ENCODE measurements around the gene MUC5AC.

Gene MUC5AC

GRCh38 chr11:1161410-1162137, 3.8 kb downstream of the MUC5AC start:
- ATAC-seq (ENCODE audit: insufficient read depth, low read depth) (no peak), DNase-seq (no peak)
- Histone ChIP-seq H3K27me3 (ENCODE audit: insufficient read depth, low read length, poor library complexity) (no peaks in the 10 kb centered on the region), H3K27ac (ENCODE audit: low read length) (no peak overlapping the region), H3K4me1 (ENCODE audit: insufficient read depth, low read length) (no peaks in the 10 kb centered on the region), H4K20me1 (ENCODE audit: insufficient read depth, low read length) (no peaks in the 10 kb centered on the region; the same call in 1 of the 2 replicates), H2AFZ (ENCODE audit: low read depth, low read length) (no peak overlapping the region), H3K4me3 (ENCODE audit: low read depth in 1 of 2, low read length in 2 of 2) (no peak overlapping the region), H3K9me3 (ENCODE audit: insufficient read depth, low read length, severe bottlenecking) (no peaks in the 10 kb centered on the region), H3K9ac (ENCODE audit: low read depth, low read length) (no peak overlapping the region), H3K36me3 (ENCODE audit: insufficient read depth, low read length) (no peaks in the 10 kb centered on the region), H3K79me2 (ENCODE audit: insufficient read depth, low read length) (no peaks in the 10 kb centered on the region), H3K4me2 (ENCODE audit: insufficient read depth, low read length) (no peak overlapping the region)
- TF ChIP-seq EZH2 (IDR thresholded peaks at IDR 0.05; ENCODE audit: borderline replicate concordance, low read depth, low read length, severe bottlenecking), result no peak
- no peak for TF ChIP-seq CTCF (IDR thresholded peaks at IDR 0.05; ENCODE audit: borderline replicate concordance, extremely low read depth, low read length, poor library complexity, severe bottlenecking)

- ATAC-seq (ENCODE audit: insufficient read depth, low read depth), result no peak
- Histone ChIP-seq H3K9me3 (ENCODE audit: insufficient read depth, low read length, severe bottlenecking) (no peaks in the 10 kb centered on the region), H3K36me3 (ENCODE audit: insufficient read depth, low read length) (no peaks in the 10 kb centered on the region), H4K20me1 (ENCODE audit: insufficient read depth, low read length) (no peaks in the 10 kb centered on the region; the same call in 1 of the 2 replicates), H3K4me1 (ENCODE audit: insufficient read depth, low read length) (no peaks in the 10 kb centered on the region), H3K27ac (ENCODE audit: low read length) (no peak overlapping the region), H2AFZ (ENCODE audit: low read depth, low read length) (no peak overlapping the region), H3K9ac (ENCODE audit: low read depth, low read length) (no peak overlapping the region), H3K79me2 (ENCODE audit: insufficient read depth, low read length) (no peaks in the 10 kb centered on the region), H3K4me2 (ENCODE audit: insufficient read depth, low read length) (no peak overlapping the region), H3K4me3 (ENCODE audit: low read depth in 1 of 2, low read length in 2 of 2) (no peak overlapping the region), H3K27me3 (ENCODE audit: insufficient read depth, low read length, poor library complexity) (no peaks in the 10 kb centered on the region)
- TF ChIP-seq CTCF (IDR thresholded peaks at IDR 0.05; ENCODE audit: borderline replicate concordance, extremely low read depth, low read length, poor library complexity, severe bottlenecking) (no peak), EZH2 (IDR thresholded peaks at IDR 0.05; ENCODE audit: borderline replicate concordance, low read depth, low read length, severe bottlenecking) (no peak)
- DNase-seq, result no peak
Measured at GRCh38 chr11:1162138-1162475, 4.4 kb downstream of the MUC5AC start.

DNA sequence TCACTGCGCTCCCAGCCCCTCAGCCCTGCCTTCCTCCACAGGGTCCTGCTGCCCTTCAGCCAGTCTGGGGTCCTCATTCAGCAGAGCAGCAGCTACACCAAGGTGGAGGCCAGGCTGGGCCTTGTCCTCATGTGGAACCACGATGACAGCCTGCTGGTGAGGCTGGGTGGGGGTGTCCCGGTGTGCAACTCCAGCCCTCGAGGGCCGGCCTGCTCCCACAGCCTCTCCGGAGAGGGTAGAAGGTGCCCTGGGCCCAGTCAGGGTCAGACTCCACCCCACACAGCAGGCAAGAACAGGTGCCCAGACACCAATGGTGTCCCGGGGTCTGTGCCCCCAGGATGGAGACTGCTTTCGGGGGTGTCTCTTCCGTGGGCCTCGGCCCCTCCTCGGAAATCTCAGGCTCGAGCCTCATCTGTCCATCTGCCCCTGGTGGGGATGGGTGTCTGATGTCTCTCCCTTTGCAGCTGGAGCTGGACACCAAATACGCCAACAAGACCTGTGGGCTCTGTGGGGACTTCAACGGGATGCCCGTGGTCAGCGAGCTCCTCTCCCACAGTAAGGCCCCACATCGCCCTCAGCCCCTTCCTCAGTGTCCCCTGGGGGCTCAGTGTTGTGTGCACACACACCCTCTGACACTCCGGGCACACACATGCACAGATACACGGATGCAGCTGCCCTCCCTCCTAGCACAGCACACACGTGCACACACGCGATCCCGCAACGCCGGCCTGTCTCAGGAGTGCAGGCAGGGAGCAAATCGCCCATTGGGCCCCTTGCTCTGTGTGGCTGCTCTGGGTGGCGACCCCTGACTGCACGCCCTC, 4.9 kb downstream of the MUC5AC start:
- no peak overlapping the region for H3K4me3 ChIP-seq (ENCODE audit: low read depth in 1 of 2, low read length in 2 of 2)
- H3K27ac ChIP-seq (ENCODE audit: low read length), result no peak overlapping the region
- no peaks in the 10 kb centered on the region for H3K27me3 ChIP-seq (ENCODE audit: insufficient read depth, low read length, poor library complexity)
- TF ChIP-seq EZH2 (IDR thresholded peaks at IDR 0.05; ENCODE audit: borderline replicate concordance, low read depth, low read length, severe bottlenecking), result no peak
- TF ChIP-seq CTCF (IDR thresholded peaks at IDR 0.05; ENCODE audit: borderline replicate concordance, extremely low read depth, low read length, poor library complexity, severe bottlenecking), result no peak
- no peaks in the 10 kb centered on the region for H3K9me3 ChIP-seq (ENCODE audit: insufficient read depth, low read length, severe bottlenecking)
- H3K9ac ChIP-seq (ENCODE audit: low read depth, low read length), result no peak overlapping the region
- ATAC-seq (ENCODE audit: insufficient read depth, low read depth), result no peak
- no peak overlapping the region for H3K4me2 ChIP-seq (ENCODE audit: insufficient read depth, low read length)
- no peaks in the 10 kb centered on the region for H3K79me2 ChIP-seq (ENCODE audit: insufficient read depth, low read length)
- no peak for DNase-seq
- no peaks in the 10 kb centered on the region for H3K36me3 ChIP-seq (ENCODE audit: insufficient read depth, low read length)
- no peaks in the 10 kb centered on the region for H3K4me1 ChIP-seq (ENCODE audit: insufficient read depth, low read length)
- H2AFZ ChIP-seq (ENCODE audit: low read depth, low read length), result no peak overlapping the region
- H4K20me1 ChIP-seq (ENCODE audit: insufficient read depth, low read length), result no peaks in the 10 kb centered on the region; the same call in 1 of the 2 replicates

All from DND-41 (cell line).